Lung (tissue), 12 donors: Measurements from ENCODE around the gene PDE9A. TPM values are rescaled to one million over a fixed set of nuclear protein-coding genes. Genes with fewer than 3 reads are reported as not detected.

Experiments
- ATAC-seq: fragments of 200-7000 bp; cut with Tn5 transposase; one replicate; pipeline ENCODE4 v1.9.1; 2020; ENCODE audit warnings: moderate number of reproducible peaks; ENCODE audit not compliant: insufficient read depth, low FRiP score
- DNase-seq, 3 donors: peaks; one replicate each; pipeline ENCODE4 v3.0.0-alpha.2; 2013 to 2017
- H3K27ac ChIP-seq, 2 donors: one replicate each; pipeline ENCODE4 v1.5.1; 2013; ENCODE audit warnings: mild to moderate bottlenecking in 2 of 2, moderate library complexity in 2 of 2, control low read depth in 1 of 2, inconsistent platforms in 1 of 2, low read depth in 1 of 2, low read length in 1 of 2
- H3K27me3 ChIP-seq, 3 donors: one replicate each; pipeline ENCODE4 v1.5.1; 2013; ENCODE audit warnings: low read length in 2 of 3; ENCODE audit not compliant: control insufficient read depth in 3 of 3, insufficient read depth in 3 of 3
- H3K36me3 ChIP-seq, 4 donors: one replicate each; pipeline ENCODE4 v1.5.1; 2013; ENCODE audit warnings: low read length in 4 of 4, mild to moderate bottlenecking in 1 of 4, moderate library complexity in 1 of 4; ENCODE audit not compliant: control insufficient read depth in 4 of 4, insufficient read depth in 4 of 4
- H3K4me1 ChIP-seq, 5 donors: one replicate each; pipeline ENCODE4 v1.5.1; 2013; ENCODE audit warnings: low read length in 5 of 5, mild to moderate bottlenecking in 2 of 5, moderate library complexity in 1 of 5; ENCODE audit not compliant: control insufficient read depth in 5 of 5, insufficient read depth in 5 of 5
- H3K4me3 ChIP-seq: one replicate; pipeline ENCODE4 v1.5.1; 2013; ENCODE audit warnings: mild to moderate bottlenecking, control low read depth, moderate library complexity
- H3K9ac ChIP-seq, 2 donors: one replicate each; pipeline ENCODE4 v1.5.1; 2013; ENCODE audit warnings: low read length in 2 of 2, control low read depth in 1 of 2; ENCODE audit not compliant: insufficient read depth in 1 of 2
- H3K9me3 ChIP-seq, 4 donors: one replicate each; pipeline ENCODE4 v1.5.1; 2013; ENCODE audit warnings: low read length in 3 of 4, mild to moderate bottlenecking in 1 of 4, moderate library complexity in 1 of 4; ENCODE audit not compliant: control insufficient read depth in 4 of 4, insufficient read depth in 3 of 4
- CTCF ChIP-seq: IDR thresholded peaks from 2 replicates; pipeline ENCODE4 v1.5.1; 2012; ENCODE audit warnings: mild to moderate bottlenecking; ENCODE audit errors: control extremely low read depth, extremely low read depth
- WGBS, 2 donors: extraction: QIAGEN DNeasy Blood & Tissue Kit; methylation state at CpG; one replicate each; pipeline ENCODE4 v1.1.7; 2013; 5-methylcytosine and 5-hydroxymethylcytosine counted together
- polyA plus RNA-seq, 2 donors: library from polyadenylated mRNA; stranded (reverse); fragments of 200-250 nt; gene quantifications; one replicate each; pipeline ENCODE4 v1.2.1, GENCODE V29; 2013
- total RNA-seq, 2 donors: library from RNA; depleted of rRNA in 1 of 2; stranded (reverse); fragments of >200 nt in 1 of 2; gene quantifications; one replicate each; pipeline ENCODE4 v1.2.1, GENCODE V29; 2014 to 2021
- donor health status: control.
- donor health status: control.
- donor health status: Bipolar disorder and iron deficiency.
- donor health status: healthy.
- donor health status: DM: yes; HTN: yes; CAD: no.

Gene PDE9A
- total and polyA plus RNA-seq, 4 donors: 5.3 to 17.0 (median 6.9) TPM

GRCh38 chr21:42695697-42696380, 42.4 kb downstream of the PDE9A start:
- TF ChIP-seq CTCF: no peak
- Histone ChIP-seq H3K27ac (no peak overlapping the region), H3K27me3 (no peaks in the 10 kb centered on the region), H3K4me3 (no peak overlapping the region), H3K9me3 (no peaks in the 10 kb centered on the region), H3K9ac (no peak overlapping the region), H3K4me1 (peaks cover 0 to 4% (median 0%) of the 10 kb centered on the region in 5 donors), H3K36me3 (peaks cover 0 to 13% (median 2%) of the 10 kb centered on the region in 4 donors)
- ATAC-seq: no peak
- DNase-seq: peak in 1 of 3 donors; percentile 73
- WGBS, 2 donors: 82 to 96% methylated on average over 9 of the region's 9 CpGs

GRCh38 chr21:42696501-42697040, 43.1 kb downstream of the PDE9A start:
- H3K27ac ChIP-seq: no peak overlapping the region
- H3K36me3 ChIP-seq: peaks cover 0 to 7% (median 2%) of the 10 kb centered on the region in 4 donors
- no peaks in the 10 kb centered on the region for H3K9me3 ChIP-seq
- H3K9ac ChIP-seq: no peak overlapping the region
- 84 to 91% methylated on average over 8 to 9 of the region's 9 CpGs for WGBS, 2 donors
- peaks cover 0 to 4% (median 0%) of the 10 kb centered on the region in 5 donors for H3K4me1 ChIP-seq
- no peak for TF ChIP-seq CTCF
- DNase-seq (no peak), ATAC-seq (no peak)
- no peak overlapping the region for H3K4me3 ChIP-seq
- H3K27me3 ChIP-seq: no peaks in the 10 kb centered on the region

GRCh38 chr21:42698733-42699132, 45.3 kb downstream of the PDE9A start:
- DNase-seq (no peak), ATAC-seq (no peak)
- Histone ChIP-seq H3K4me1 (peaks cover 0 to 4% (median 0%) of the 10 kb centered on the region in 5 donors), H3K36me3 (peaks cover 0 to 7% (median 0%) of the 10 kb centered on the region in 4 donors), H3K9me3 (no peaks in the 10 kb centered on the region), H3K27me3 (no peaks in the 10 kb centered on the region), H3K9ac (no peak overlapping the region), H3K27ac (no peak overlapping the region), H3K4me3 (no peak overlapping the region)
- 86 to 93% methylated on average over 9 of the region's 9 CpGs for WGBS, 2 donors
- no peak for TF ChIP-seq CTCF
